ENCODE results near the gene CHI3L2. TPM values are rescaled to one million over a fixed set of nuclear protein-coding genes. Genes with fewer than 3 reads are reported as not detected.

The CHI3L2 gene
- total RNA-seq, 1 experiment from 2014 or later: not detected

- no peak for DNase-seq (ENCODE audit: low spot score)
These were observed 7.8 kb upstream of the CHI3L2 start for GRCh38 chr1:111219557-111220286.

- DNase-seq (ENCODE audit: low spot score): no peak
These were observed 7.1 kb upstream of the CHI3L2 start for GRCh38 chr1:111220302-111220890.

GRCh38 chr1:111221276-111221632, 6.3 kb upstream of the CHI3L2 start:
- no peak for DNase-seq (ENCODE audit: low spot score)

- no peak for DNase-seq (ENCODE audit: low spot score)
These were observed 5.8 kb upstream of the CHI3L2 start for GRCh38 chr1:111221633-111222291.

GRCh38 chr1:111222308-111223125, 5.0 kb upstream of the CHI3L2 start:
- peak; percentile 90 for DNase-seq (ENCODE audit: low spot score)

- no peak for DNase-seq (ENCODE audit: low spot score)
These were observed 4.3 kb upstream of the CHI3L2 start for GRCh38 chr1:111223126-111223685.

- DNase-seq (ENCODE audit: low spot score): no peak
These were observed 2.4 kb upstream of the CHI3L2 start for GRCh38 chr1:111225091-111225490.

GRCh38 chr1:111225717-111226400, 1.7 kb upstream of the CHI3L2 start:
- no peak for DNase-seq (ENCODE audit: low spot score)

GRCh38 chr1:111227851-111228747, 586 bp downstream of the CHI3L2 start:
- DNase-seq (ENCODE audit: low spot score): peak; percentile 48

- DNase-seq (ENCODE audit: low spot score): no peak
These were observed 1.2 kb downstream of the CHI3L2 start for GRCh38 chr1:111228748-111229126.

GRCh38 chr1:111232134-111232533, 4.6 kb downstream of the CHI3L2 start:
- no peak for DNase-seq (ENCODE audit: low spot score)

GRCh38 chr1:111234258-111234657, 6.7 kb downstream of the CHI3L2 start:
- DNase-seq (ENCODE audit: low spot score): no peak

GRCh38 chr1:111234866-111235265, 7.4 kb downstream of the CHI3L2 start:
- no peak for DNase-seq (ENCODE audit: low spot score)

GRCh38 chr1:111236379-111236778, 8.9 kb downstream of the CHI3L2 start:
- DNase-seq (ENCODE audit: low spot score): no peak

- peak; percentile 17 for DNase-seq (ENCODE audit: low spot score)
These were observed 9.3 kb downstream of the CHI3L2 start for GRCh38 chr1:111236806-111237205.

- no peak for DNase-seq (ENCODE audit: low spot score)
These were observed 10.7 kb downstream of the CHI3L2 start for GRCh38 chr1:111238056-111238795.

GRCh38 chr1:111241797-111242196, 14.3 kb downstream of the CHI3L2 start:
- no peak for DNase-seq (ENCODE audit: low spot score)

GRCh38 chr1:111242805-111243523, 15.5 kb downstream of the CHI3L2 start:
- no peak for DNase-seq (ENCODE audit: low spot score)

All from HT-29 (cell line).